Endothelial cell (in vitro differentiated cells): Measurements from ENCODE around the gene SIGLEC1. TPM values are rescaled to one million over a fixed set of nuclear protein-coding genes. Genes with fewer than 3 reads are reported as not detected.

Experiments
- DNase-seq: peaks from one replicate; pipeline ENCODE4 v3.0.0; 2021; ENCODE audit warnings: low spot score
- H3K27ac Mint-ChIP-seq: one replicate; pipeline ENCODE4 v1.8.0; 2021; ENCODE audit warnings: mixed read lengths, inconsistent platforms; ENCODE audit not compliant: unreplicated experiment
- H3K27me3 Mint-ChIP-seq: one replicate; pipeline ENCODE4 v1.8.0; 2021; ENCODE audit warnings: mild to moderate bottlenecking, moderate library complexity, mixed read lengths, inconsistent platforms; ENCODE audit not compliant: unreplicated experiment
- H3K36me3 Mint-ChIP-seq: one replicate; pipeline ENCODE4 v1.8.0; 2021; ENCODE audit warnings: mild to moderate bottlenecking, low read depth, mixed read lengths, inconsistent platforms; ENCODE audit not compliant: unreplicated experiment
- H3K4me1 Mint-ChIP-seq: one replicate; pipeline ENCODE4 v1.8.0; 2021; ENCODE audit warnings: mild to moderate bottlenecking, mixed read lengths, inconsistent platforms; ENCODE audit not compliant: unreplicated experiment
- H3K4me3 Mint-ChIP-seq: one replicate; pipeline ENCODE4 v1.8.0; 2021; ENCODE audit warnings: mild to moderate bottlenecking, mixed read lengths, inconsistent platforms; ENCODE audit not compliant: unreplicated experiment
- H3K9me3 Mint-ChIP-seq: one replicate; pipeline ENCODE4 v1.8.0; 2021; ENCODE audit warnings: mixed read lengths, inconsistent platforms; ENCODE audit not compliant: unreplicated experiment
- CTCF ChIP-seq: fragments of 200-600 bp; sonication (generic); IDR thresholded peaks from one replicate; pipeline ENCODE4 v1.5.0; 2021; ENCODE audit warnings: antibody characterized with exemption; ENCODE audit not compliant: unreplicated experiment
- total RNA-seq: library from RNA; stranded (reverse); fragmentation: NEBNext Ultra II Directional; extraction: Animal tissue kit (Norgen Biotek cat#: 25700); gene quantifications from one replicate; pipeline ENCODE4 v1.2.1, GENCODE V29; 2021; ENCODE audit not compliant: unreplicated experiment

The SIGLEC1 gene
- total RNA-seq, 1 donor from 2014 or later = not detected

GRCh38 chr20:3729811-3730540, 17.6 kb upstream of the SIGLEC1 start:
- H3K27ac Mint-ChIP-seq = no peak overlapping the region
- peaks cover 1% of the 10 kb centered on the region for H3K36me3 Mint-ChIP-seq
- H3K9me3 Mint-ChIP-seq = no peaks in the 10 kb centered on the region
- peaks cover 17% of the 10 kb centered on the region for H3K27me3 Mint-ChIP-seq
- H3K4me3 Mint-ChIP-seq = peak overlapping the region; percentile 6
- no peak for DNase-seq
- H3K4me1 Mint-ChIP-seq = peaks cover 18% of the 10 kb centered on the region
- TF ChIP-seq CTCF = no peak

DNA sequence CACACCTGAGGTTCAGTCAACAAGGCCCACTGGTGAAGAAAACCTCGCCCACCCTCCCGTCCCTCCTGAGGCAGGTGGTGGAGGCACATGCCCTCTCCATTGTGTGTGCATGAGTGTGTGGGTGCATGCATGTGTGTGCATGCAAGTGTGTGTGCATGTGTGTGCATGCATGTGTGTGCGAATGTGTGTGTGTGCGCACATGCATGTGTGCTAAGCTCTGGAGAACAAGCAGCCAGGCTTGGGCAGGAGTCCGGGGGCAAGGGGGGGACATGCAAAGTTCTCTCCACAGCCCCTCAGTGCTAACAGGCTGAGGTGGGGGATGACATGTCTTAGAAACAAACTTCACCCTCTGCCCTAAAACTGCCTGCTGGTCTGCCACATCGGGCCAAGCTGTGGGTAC, 17.0 kb upstream of the SIGLEC1 start:
- TF ChIP-seq CTCF = no peak
- Mint-ChIP-seq H3K4me1 (peaks cover 18% of the 10 kb centered on the region), H3K27ac (no peak overlapping the region), H3K27me3 (peaks cover 17% of the 10 kb centered on the region), H3K9me3 (no peaks in the 10 kb centered on the region), H3K36me3 (no peaks in the 10 kb centered on the region), H3K4me3 (no peak overlapping the region)
- no peak for DNase-seq

GRCh38 chr20:3728876-3729275, 16.5 kb upstream of the SIGLEC1 start:
- Mint-ChIP-seq H3K9me3 (no peaks in the 10 kb centered on the region), H3K4me1 (peaks cover 18% of the 10 kb centered on the region), H3K27me3 (peaks cover 17% of the 10 kb centered on the region), H3K36me3 (no peaks in the 10 kb centered on the region), H3K27ac (no peak overlapping the region), H3K4me3 (no peak overlapping the region)
- DNase-seq = no peak
- TF ChIP-seq CTCF = no peak

DNA sequence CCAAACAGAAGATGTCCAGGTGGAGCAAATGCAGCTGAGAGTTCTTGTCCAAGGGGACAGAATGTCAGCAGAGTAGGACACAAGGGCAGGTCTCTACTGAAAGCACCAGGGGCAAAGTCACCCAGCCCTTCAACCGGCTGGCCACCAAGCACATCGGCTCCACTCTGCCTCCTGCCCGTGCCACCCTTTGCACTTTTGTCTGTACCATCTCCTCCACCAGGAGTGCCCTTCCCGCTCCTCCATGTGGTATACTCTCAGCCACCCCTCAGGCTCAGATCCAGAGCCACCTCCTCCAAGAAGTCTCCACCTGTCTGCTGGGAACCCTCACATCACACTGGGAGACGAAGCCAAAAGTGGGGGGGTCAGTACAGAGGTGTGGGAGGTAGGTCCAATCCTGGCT, 16.0 kb upstream of the SIGLEC1 start:
- no peak for DNase-seq
- H3K4me1 Mint-ChIP-seq = peaks cover 15% of the 10 kb centered on the region
- no peaks in the 10 kb centered on the region for H3K36me3 Mint-ChIP-seq
- no peaks in the 10 kb centered on the region for H3K9me3 Mint-ChIP-seq
- H3K27ac Mint-ChIP-seq = no peak overlapping the region
- H3K27me3 Mint-ChIP-seq = peaks cover 17% of the 10 kb centered on the region
- no peak for TF ChIP-seq CTCF
- H3K4me3 Mint-ChIP-seq = no peak overlapping the region

DNA sequence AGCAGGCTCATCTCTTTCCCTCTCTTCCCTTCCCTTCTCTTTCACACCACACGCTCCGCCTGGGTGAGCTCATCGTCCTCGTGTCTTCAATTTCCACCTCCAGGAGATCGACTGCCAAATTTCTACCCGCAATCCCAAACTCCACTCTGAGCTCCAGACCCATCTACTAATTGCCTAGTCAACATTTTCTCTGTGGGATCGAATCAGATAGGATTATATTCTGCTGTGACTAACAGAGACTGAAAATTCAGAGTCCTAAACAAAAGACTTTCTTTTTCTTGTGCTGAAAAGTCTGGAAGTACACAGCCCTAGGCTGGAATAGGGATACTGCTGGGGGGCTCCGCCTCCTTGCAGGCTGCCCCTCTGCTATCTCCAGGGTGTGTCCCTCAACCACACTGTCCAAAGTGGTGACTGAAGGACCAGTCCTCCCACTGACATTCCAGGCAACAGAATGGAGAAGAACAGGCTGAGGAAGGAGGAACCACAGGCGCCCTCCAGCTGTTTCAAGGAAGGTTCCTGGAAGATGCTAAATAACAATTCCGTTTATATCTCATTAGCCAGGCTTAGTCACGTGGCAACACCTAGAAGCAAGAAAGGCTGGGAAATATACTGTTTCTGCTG, 15.1 kb upstream of the SIGLEC1 start:
- no peak overlapping the region for H3K4me3 Mint-ChIP-seq
- H3K27ac Mint-ChIP-seq = no peak overlapping the region
- peaks cover 14% of the 10 kb centered on the region for H3K27me3 Mint-ChIP-seq
- no peaks in the 10 kb centered on the region for H3K36me3 Mint-ChIP-seq
- H3K9me3 Mint-ChIP-seq = no peaks in the 10 kb centered on the region
- peaks cover 10% of the 10 kb centered on the region for H3K4me1 Mint-ChIP-seq
- DNase-seq = no peak
- TF ChIP-seq CTCF = no peak
